SJSA1 (cell line): ENCODE results near the gene GNAT1. TPM values are rescaled to one million over a fixed set of nuclear protein-coding genes. Genes with fewer than 3 reads are reported as not detected.

Source experiments
- DNase-seq, 2 experiments: peaks; one replicate each; pipeline ENCODE4 v3.0.0-alpha.2; 2015 to 2020; ENCODE audit warnings: low spot score in 2 of 2, low read depth in 1 of 2
- H3K27ac ChIP-seq: fragments of 250-450 bp; sonication (Bioruptor Pico); 2 replicates; pipeline ENCODE4 v1.5.1; 2020; ENCODE audit warnings: mild to moderate bottlenecking, moderate library complexity
- H3K27me3 ChIP-seq: fragments of 250-450 bp; sonication (Bioruptor Pico); replicated peaks from 2 replicates; pipeline ENCODE4 v1.5.1; 2020; ENCODE audit warnings: mild to moderate bottlenecking, moderate library complexity
- H3K36me3 ChIP-seq: fragments of 250-450 bp; sonication (Bioruptor Pico); 2 replicates; pipeline ENCODE4 v1.5.1; 2020; ENCODE audit warnings: mild to moderate bottlenecking
- H3K4me1 ChIP-seq: fragments of 250-450 bp; sonication (Bioruptor Pico); replicated peaks from 2 replicates; pipeline ENCODE4 v1.6.1; 2021; ENCODE audit warnings: mild to moderate bottlenecking
- H3K4me3 ChIP-seq: fragments of 250-450 bp; sonication (Bioruptor Pico); 2 replicates; pipeline ENCODE4 v1.5.1; 2020; ENCODE audit warnings: mild to moderate bottlenecking
- H3K9me3 ChIP-seq: fragments of 250-450 bp; sonication (Bioruptor Pico); replicated peaks from 2 replicates; pipeline ENCODE4 v1.5.1; 2020; ENCODE audit warnings: mild to moderate bottlenecking
- total RNA-seq: library from RNA; depleted of rRNA; stranded (reverse); fragments of >200 nt; shearing (Covaris generic); gene quantifications from 2 replicates; pipeline ENCODE4 v1.2.3, GENCODE V29; 2014; rRNA removed

GNAT1 gene
- total RNA-seq, result not detected in 2 replicates

GRCh38 chr3:50190936-50191660 lies at the start of gene GNAT1:
GNAT1 (plus strand) TSS chr3:50191610; CDS start chr3:50191726, 116 bp downstream.
- Histone ChIP-seq H3K27ac (no peak within 1 kb of the TSS), H3K27me3 (peaks cover 11% of the 10 kb centered on the region), H3K4me3 (no peak within 1 kb of the TSS), H3K4me1 (peaks cover 5% of the 10 kb centered on the region), H3K36me3 (no peaks in the 10 kb centered on the region), H3K9me3 (no peaks in the 10 kb centered on the region)
- no peak for DNase-seq

- Histone ChIP-seq H3K27ac (no peak overlapping the region), H3K36me3 (no peaks in the 10 kb centered on the region), H3K9me3 (no peaks in the 10 kb centered on the region), H3K27me3 (no peaks in the 10 kb centered on the region), H3K4me1 (no peaks in the 10 kb centered on the region), H3K4me3 (no peak overlapping the region)
- DNase-seq, result no peak
Measured at GRCh38 chr3:50146316-50146901, 45.0 kb upstream of the GNAT1 start.

DNA sequence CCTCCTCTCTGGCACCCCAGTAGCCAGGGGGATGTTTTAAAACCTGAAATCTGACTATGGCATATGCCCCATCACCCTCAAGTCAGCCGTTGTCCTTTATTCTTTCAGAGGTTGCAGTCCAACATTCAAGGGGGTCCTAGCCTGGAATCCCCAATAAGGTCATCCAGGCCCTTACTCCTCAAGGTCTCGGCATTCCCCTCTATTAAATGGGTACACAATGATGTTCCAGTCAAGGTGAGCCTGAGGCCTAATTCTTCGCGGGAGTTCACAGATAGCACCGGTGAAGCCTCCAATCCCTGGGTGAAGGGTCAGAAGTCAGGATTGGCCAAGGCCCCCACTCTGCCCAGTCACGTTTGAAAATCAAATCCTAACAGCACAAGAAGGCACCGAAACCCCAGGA lies 44.4 kb upstream of the GNAT1 start:
- no peak overlapping the region for H3K4me3 ChIP-seq
- no peaks in the 10 kb centered on the region for H3K9me3 ChIP-seq
- no peaks in the 10 kb centered on the region for H3K27me3 ChIP-seq
- H3K27ac ChIP-seq, result no peak overlapping the region
- H3K36me3 ChIP-seq, result no peaks in the 10 kb centered on the region
- no peak for DNase-seq
- H3K4me1 ChIP-seq, result no peaks in the 10 kb centered on the region

DNA sequence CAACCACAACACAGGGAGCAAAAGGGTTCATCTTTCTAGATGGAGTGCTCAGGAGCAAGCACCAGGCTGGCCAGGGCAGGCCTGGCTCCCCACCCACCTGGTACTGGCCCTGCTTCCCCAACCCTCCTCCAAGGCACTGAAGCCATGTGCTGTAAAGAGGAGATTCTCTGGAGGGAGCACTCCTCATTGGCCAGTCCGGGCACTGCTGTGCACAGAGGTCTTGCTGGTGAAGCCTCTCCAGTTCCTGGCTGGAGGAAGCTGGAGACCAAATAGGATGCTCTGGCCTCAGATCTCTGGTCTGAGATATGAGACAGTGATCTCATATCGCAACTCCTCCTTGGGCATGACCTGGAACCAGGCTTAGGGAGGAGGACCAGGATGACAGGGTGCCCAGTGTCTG lies 44.0 kb upstream of the GNAT1 start:
- Histone ChIP-seq H3K4me1 (no peaks in the 10 kb centered on the region), H3K27me3 (no peaks in the 10 kb centered on the region), H3K27ac (no peak overlapping the region), H3K36me3 (no peaks in the 10 kb centered on the region), H3K9me3 (no peaks in the 10 kb centered on the region), H3K4me3 (no peak overlapping the region)
- DNase-seq, result no peak

DNA sequence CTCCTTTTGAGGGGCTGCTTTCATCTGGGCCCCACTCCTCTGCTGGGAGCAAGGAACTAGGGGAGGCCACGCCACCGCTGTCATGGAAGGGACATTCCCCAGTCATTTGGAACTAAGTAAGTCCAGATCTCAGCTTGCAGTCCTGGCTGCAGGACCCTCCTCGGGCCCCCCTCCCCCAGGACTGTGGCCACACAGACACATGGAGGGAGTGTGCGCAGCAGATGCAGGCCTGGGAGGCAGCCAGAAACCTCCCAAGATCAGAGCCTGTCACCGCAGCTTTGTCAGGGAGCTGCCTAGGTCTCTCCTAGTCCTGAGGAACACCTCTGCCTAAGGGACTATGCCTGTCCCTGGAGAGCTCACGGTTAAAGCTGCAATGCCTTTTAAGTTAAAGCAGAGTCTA lies 43.5 kb upstream of the GNAT1 start:
- Histone ChIP-seq H3K4me3 (no peak overlapping the region), H3K27me3 (no peaks in the 10 kb centered on the region), H3K36me3 (no peaks in the 10 kb centered on the region), H3K4me1 (no peaks in the 10 kb centered on the region), H3K27ac (no peak overlapping the region), H3K9me3 (no peaks in the 10 kb centered on the region)
- DNase-seq, result no peak

GRCh38 chr3:50150404-50150750 lies 41.0 kb upstream of the GNAT1 start:
- Histone ChIP-seq H3K4me1 (peaks cover 5% of the 10 kb centered on the region), H3K36me3 (no peaks in the 10 kb centered on the region), H3K4me3 (no peak overlapping the region), H3K27me3 (peaks cover 10% of the 10 kb centered on the region), H3K9me3 (no peaks in the 10 kb centered on the region), H3K27ac (no peak overlapping the region)
- no peak for DNase-seq

DNA sequence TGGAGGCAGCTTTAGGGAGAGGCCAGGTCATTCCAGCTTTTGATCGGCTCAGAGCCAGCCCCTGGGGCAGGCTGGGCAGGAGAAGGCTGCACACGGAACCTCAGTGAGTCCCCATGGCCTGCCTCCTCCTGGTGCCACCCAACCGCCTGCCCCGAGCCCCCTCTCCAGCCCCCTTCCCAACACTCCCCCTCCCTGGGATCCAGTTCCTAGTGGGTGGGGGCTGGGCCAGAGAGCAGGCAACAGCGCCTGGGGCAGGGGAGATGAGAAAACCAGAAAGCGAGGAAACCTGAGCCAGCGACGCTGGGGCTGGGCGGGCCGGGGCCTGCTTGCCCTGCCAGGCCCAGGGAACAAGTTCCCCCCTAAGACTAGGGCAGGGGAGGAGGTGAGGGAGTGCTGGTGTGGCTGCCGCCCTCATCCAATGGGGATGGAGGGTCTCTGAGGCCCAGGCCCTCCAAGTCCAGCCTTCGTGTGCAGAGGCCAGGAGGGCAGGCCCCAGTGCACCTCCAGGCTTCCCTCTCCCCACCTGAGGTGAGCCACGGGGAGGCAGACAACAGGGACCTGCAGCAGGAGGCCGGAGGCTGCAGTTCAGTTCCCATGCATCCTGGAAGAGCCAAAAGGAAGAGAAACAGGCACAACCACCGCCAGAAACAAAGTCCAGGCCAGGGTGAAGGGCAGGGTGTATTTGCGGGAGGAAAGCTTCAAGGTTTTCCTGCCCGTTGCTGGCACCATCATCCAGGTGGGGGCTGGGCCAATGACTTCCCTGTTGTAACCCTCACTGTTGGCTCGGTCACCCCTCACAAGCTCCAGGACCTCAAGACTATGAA lies 40.3 kb upstream of the GNAT1 start:
- H3K4me1 ChIP-seq, result peaks cover 11% of the 10 kb centered on the region
- no peak for DNase-seq
- H3K36me3 ChIP-seq, result no peaks in the 10 kb centered on the region
- H3K4me3 ChIP-seq, result no peak overlapping the region
- peaks cover 17% of the 10 kb centered on the region for H3K27me3 ChIP-seq
- no peaks in the 10 kb centered on the region for H3K9me3 ChIP-seq
- no peak overlapping the region for H3K27ac ChIP-seq

DNA sequence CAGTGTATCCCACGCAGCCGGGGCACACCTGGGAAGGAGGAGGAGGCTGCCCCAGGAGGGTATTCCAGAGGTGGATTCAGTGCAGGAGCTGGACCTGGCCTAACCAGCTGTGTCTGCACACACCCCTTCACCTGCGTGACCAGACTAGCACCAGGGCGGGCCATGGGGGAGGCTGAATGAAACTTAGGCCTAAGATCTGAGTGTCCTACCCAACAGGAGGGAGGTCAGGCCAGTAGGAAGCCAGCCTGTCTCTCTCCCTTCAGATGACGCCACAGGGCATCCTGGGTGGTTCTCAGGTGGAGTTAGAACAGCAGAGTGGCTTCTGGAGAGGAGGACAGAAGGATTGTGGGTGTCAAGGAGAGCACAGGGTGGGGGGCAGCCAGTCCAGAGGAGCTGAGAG lies 39.7 kb upstream of the GNAT1 start:
- no peaks in the 10 kb centered on the region for H3K36me3 ChIP-seq
- no peaks in the 10 kb centered on the region for H3K9me3 ChIP-seq
- no peak overlapping the region for H3K4me3 ChIP-seq
- peaks cover 11% of the 10 kb centered on the region for H3K4me1 ChIP-seq
- DNase-seq, result no peak
- peaks cover 23% of the 10 kb centered on the region for H3K27me3 ChIP-seq
- H3K27ac ChIP-seq, result no peak overlapping the region

DNA sequence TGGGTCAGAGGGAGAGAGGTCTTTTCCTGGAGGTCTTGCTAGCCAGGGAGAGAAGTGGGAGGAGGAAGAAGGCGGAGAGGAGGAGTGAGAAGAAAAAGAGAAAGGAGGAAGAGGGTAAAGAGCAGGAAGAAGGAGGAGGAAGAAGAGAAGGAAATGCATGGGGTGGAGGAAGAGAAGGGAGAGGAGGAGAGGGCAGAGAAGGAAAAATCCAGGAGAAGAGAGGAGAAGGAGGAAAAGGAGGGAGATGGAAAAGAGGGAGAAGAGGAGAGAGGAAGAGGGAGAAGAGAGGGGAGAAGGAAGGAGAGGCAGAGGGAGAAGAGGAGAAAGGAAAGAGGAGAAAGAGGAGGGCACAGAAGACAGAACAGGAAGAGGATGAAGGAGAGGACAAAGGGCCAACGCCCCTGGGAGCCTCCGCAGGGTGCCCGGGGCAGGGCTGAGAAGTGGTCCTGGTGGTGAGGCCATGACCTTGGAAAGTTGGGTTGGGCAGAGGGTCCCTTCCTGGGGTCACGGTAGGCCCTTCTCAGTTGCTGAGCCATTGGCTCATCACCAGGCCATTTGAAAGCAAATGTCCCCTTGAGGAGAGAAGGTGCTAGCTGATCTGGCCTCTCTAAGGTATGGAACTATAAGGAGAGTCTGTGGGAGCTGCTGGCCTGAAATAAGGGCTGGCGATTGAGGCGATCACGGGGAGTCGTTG lies 37.5 kb upstream of the GNAT1 start:
- Histone ChIP-seq H3K27ac (no peak overlapping the region), H3K27me3 (peaks cover 23% of the 10 kb centered on the region), H3K4me1 (peaks cover 11% of the 10 kb centered on the region), H3K9me3 (no peaks in the 10 kb centered on the region), H3K4me3 (no peak overlapping the region), H3K36me3 (no peaks in the 10 kb centered on the region)
- DNase-seq, result no peak

DNA sequence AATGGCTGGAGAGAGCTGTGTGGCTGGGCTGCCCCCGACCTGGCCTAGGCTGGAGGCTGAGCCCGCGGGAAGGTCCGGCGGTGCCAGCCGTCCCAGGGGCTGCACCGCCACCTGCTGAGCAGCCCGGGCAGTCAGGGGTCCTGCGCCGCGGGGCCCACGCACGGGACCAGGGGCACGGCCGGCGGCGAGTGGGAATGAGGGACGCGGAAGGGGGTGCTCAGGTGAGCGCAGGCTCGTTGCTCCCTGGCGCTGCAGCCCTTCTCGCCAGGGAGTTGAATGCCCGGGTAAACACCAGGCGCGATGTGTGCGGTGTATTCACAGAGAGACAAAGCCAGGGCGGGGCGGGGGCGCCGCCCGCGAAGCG lies 37.0 kb upstream of the GNAT1 start:
- H3K27ac ChIP-seq, result no peak overlapping the region
- no peaks in the 10 kb centered on the region for H3K36me3 ChIP-seq
- no peaks in the 10 kb centered on the region for H3K9me3 ChIP-seq
- peaks cover 23% of the 10 kb centered on the region for H3K27me3 ChIP-seq
- H3K4me1 ChIP-seq, result peaks cover 11% of the 10 kb centered on the region
- no peak for DNase-seq
- no peak overlapping the region for H3K4me3 ChIP-seq

GRCh38 chr3:50154840-50155490 lies 36.4 kb upstream of the GNAT1 start, which contains the start of gene SEMA3F:
SEMA3F (plus strand) TSS chr3:50155324; CDS start chr3:50159623, 4,299 bp downstream.
- H3K9me3 ChIP-seq, result no peaks in the 10 kb centered on the region
- H3K27ac ChIP-seq, result no peak within 1 kb of the TSS
- H3K4me3 ChIP-seq, result peak within 1 kb of the TSS; percentile 41
- peaks cover 11% of the 10 kb centered on the region for H3K4me1 ChIP-seq
- H3K27me3 ChIP-seq, result peaks cover 23% of the 10 kb centered on the region
- H3K36me3 ChIP-seq, result no peaks in the 10 kb centered on the region
- no peak for DNase-seq

GRCh38 chr3:50155491-50155878 lies 35.9 kb upstream of the GNAT1 start:
- no peak for DNase-seq
- Histone ChIP-seq H3K4me1 (peaks cover 11% of the 10 kb centered on the region), H3K4me3 (peak overlapping the region; percentile 41), H3K27me3 (peaks cover 23% of the 10 kb centered on the region), H3K36me3 (no peaks in the 10 kb centered on the region), H3K27ac (no peak overlapping the region), H3K9me3 (no peaks in the 10 kb centered on the region)

- Histone ChIP-seq H3K27ac (no peak overlapping the region), H3K27me3 (peaks cover 23% of the 10 kb centered on the region), H3K4me1 (peaks cover 11% of the 10 kb centered on the region), H3K4me3 (no peak overlapping the region), H3K36me3 (no peaks in the 10 kb centered on the region), H3K9me3 (no peaks in the 10 kb centered on the region)
- DNase-seq, result no peak
Measured at GRCh38 chr3:50155891-50156290, 35.5 kb upstream of the GNAT1 start.
